OCI-LY1 (cell line): ENCODE data around the gene IL4R.

Source experiments
- H2AFZ ChIP-seq: fragments of 200-600 bp; sonication (generic), shearing (Covaris generic); 2 replicates; pipeline ENCODE4 v1.6.0; 2014; ENCODE audit warnings: antibody characterized with exemption, mild to moderate bottlenecking, low read length
- H3F3A ChIP-seq: fragments of 200-600 bp; sonication (generic), shearing (Covaris generic); 2 replicates; pipeline ENCODE4 v1.6.0; 2014; ENCODE audit warnings: mild to moderate bottlenecking, antibody characterized with exemption, low read length, moderate library complexity; ENCODE audit not compliant: insufficient read depth
- H3K27ac ChIP-seq: fragments of 200-600 bp; sonication (generic); 2 replicates; pipeline ENCODE4 v1.5.1; 2014; ENCODE audit warnings: low read length, mixed run types, mild to moderate bottlenecking, low read depth; ENCODE audit not compliant: poor library complexity, severe bottlenecking
- H3K27me3 ChIP-seq: fragments of 200-600 bp; sonication (generic); 2 replicates; pipeline ENCODE4 v1.6.0; 2014; ENCODE audit warnings: antibody characterized with exemption, mild to moderate bottlenecking, low read length, moderate library complexity; ENCODE audit not compliant: insufficient read depth
- H3K36me3 ChIP-seq: fragments of 200-600 bp; sonication (generic); 2 replicates; pipeline ENCODE4 v1.6.1; 2014; ENCODE audit warnings: mild to moderate bottlenecking, antibody characterized with exemption, low read length, moderate library complexity, mixed read lengths; ENCODE audit not compliant: insufficient read depth
- H3K4me1 ChIP-seq: fragments of 200-600 bp; sonication (generic); 2 replicates; pipeline ENCODE4 v1.5.1; 2014; ENCODE audit warnings: mild to moderate bottlenecking, low read length, moderate library complexity; ENCODE audit not compliant: insufficient read depth, severe bottlenecking
- H3K4me2 ChIP-seq: fragments of 200-600 bp; sonication (generic), shearing (Covaris generic); 2 replicates; pipeline ENCODE4 v1.6.1; 2014; ENCODE audit warnings: low read length
- H3K4me3 ChIP-seq: fragments of 200-600 bp; sonication (generic); 2 replicates; pipeline ENCODE4 v1.5.1; 2014; ENCODE audit warnings: low read length, low read depth, mild to moderate bottlenecking, mixed read lengths; ENCODE audit not compliant: poor library complexity, severe bottlenecking
- H3K79me2 ChIP-seq: fragments of 200-600 bp; shearing (Covaris generic); 2 replicates; pipeline ENCODE4 v1.6.1; 2016; ENCODE audit warnings: mixed run types, low read length, mixed read lengths; ENCODE audit not compliant: insufficient read depth
- H3K9ac ChIP-seq: fragments of 200-600 bp; sonication (generic), shearing (Covaris generic); 2 replicates; pipeline ENCODE4 v1.6.1; 2014; ENCODE audit warnings: mild to moderate bottlenecking, low read length, mixed read lengths
- H3K9me2 ChIP-seq: fragments of 200-600 bp; sonication (generic), shearing (Covaris generic); 2 replicates; pipeline ENCODE4 v1.6.1; 2014; ENCODE audit warnings: low read depth, mild to moderate bottlenecking, low read length, mixed read lengths
- H3K9me3 ChIP-seq: fragments of 200-600 bp; shearing (Covaris generic); 2 replicates; pipeline ENCODE4 v1.6.1; 2014; ENCODE audit warnings: low read length, mixed read lengths
- H4K20me1 ChIP-seq: fragments of 200-600 bp; sonication (generic), shearing (Covaris generic); 2 replicates; pipeline ENCODE4 v1.6.0; 2016; ENCODE audit warnings: mild to moderate bottlenecking, low read length; ENCODE audit not compliant: insufficient read depth
- CTCF ChIP-seq: fragments of 200-600 bp; sonication (generic), shearing (Covaris generic); IDR thresholded peaks from 2 replicates; pipeline ENCODE4 v1.5.1; 2017; ENCODE audit warnings: mild to moderate bottlenecking, antibody characterized with exemption, low read length, moderate library complexity, mixed read lengths
- EZH2 ChIP-seq: fragments of 200-600 bp; sonication (generic), shearing (Covaris generic); IDR thresholded peaks from 2 replicates; pipeline ENCODE4 v1.8.0; 2017; ENCODE audit warnings: borderline replicate concordance, mixed run types, mild to moderate bottlenecking, antibody characterized with exemption, low read length, moderate library complexity, mixed read lengths

Gene IL4R

GRCh38 chr16:27368358-27368722, 54.6 kb downstream of the IL4R start:
- peaks cover 7% of the 10 kb centered on the region; the same call in 1 of the 2 replicates for H3K27me3 ChIP-seq
- no peak overlapping the region for H2AFZ ChIP-seq
- TF ChIP-seq CTCF (no peak), EZH2 (no peak)

GRCh38 chr16:27369806-27370205, 56.0 kb downstream of the IL4R start:
- no peaks in the 10 kb centered on the region for H3K79me2 ChIP-seq

More at GRCh38 chr16:27368358-27368722, 54.6 kb downstream of the IL4R start:
- no peaks in the 10 kb centered on the region for H3K9me2 ChIP-seq
- H3K27ac ChIP-seq = no peak overlapping the region
- H3K36me3 ChIP-seq = peaks cover 10% of the 10 kb centered on the region
- no peaks in the 10 kb centered on the region for H4K20me1 ChIP-seq
- peaks cover 16% of the 10 kb centered on the region for H3K4me1 ChIP-seq
- no peaks in the 10 kb centered on the region for H3F3A ChIP-seq
- no peak overlapping the region for H3K9ac ChIP-seq
- H3K79me2 ChIP-seq = no peaks in the 10 kb centered on the region
- H3K4me2 ChIP-seq = peak overlapping the region; percentile 78; the same call in 1 of the 2 replicates
- H3K9me3 ChIP-seq = peaks cover 9% of the 10 kb centered on the region
- no peak overlapping the region for H3K4me3 ChIP-seq

GRCh38 chr16:27370318-27370717, 56.5 kb downstream of the IL4R start:
- peaks cover 9% of the 10 kb centered on the region for H3K9me3 ChIP-seq
- no peaks in the 10 kb centered on the region for H4K20me1 ChIP-seq
- no peaks in the 10 kb centered on the region for H3F3A ChIP-seq
- H3K9ac ChIP-seq = no peak overlapping the region
- no peak overlapping the region for H2AFZ ChIP-seq
- no peaks in the 10 kb centered on the region for H3K9me2 ChIP-seq
- no peaks in the 10 kb centered on the region for H3K79me2 ChIP-seq
- no peak overlapping the region for H3K4me2 ChIP-seq
- peaks cover 7% of the 10 kb centered on the region; the same call in 1 of the 2 replicates for H3K27me3 ChIP-seq
- no peak overlapping the region for H3K4me3 ChIP-seq
- TF ChIP-seq EZH2 = no peak
- TF ChIP-seq CTCF = no peak
- H3K36me3 ChIP-seq = no peaks in the 10 kb centered on the region; the same call in 1 of the 2 replicates
- peaks cover 28% of the 10 kb centered on the region for H3K4me1 ChIP-seq
- no peak overlapping the region for H3K27ac ChIP-seq

More at GRCh38 chr16:27369806-27370205, 56.0 kb downstream of the IL4R start:
- no peak for TF ChIP-seq CTCF
- no peak for TF ChIP-seq EZH2
- Histone ChIP-seq H3K9me3 (peaks cover 9% of the 10 kb centered on the region), H3K4me3 (no peak overlapping the region), H3K4me1 (peaks cover 23% of the 10 kb centered on the region), H3K9me2 (no peaks in the 10 kb centered on the region), H3F3A (no peaks in the 10 kb centered on the region), H3K27me3 (peaks cover 7% of the 10 kb centered on the region; the same call in 1 of the 2 replicates), H2AFZ (no peak overlapping the region), H3K27ac (no peak overlapping the region), H3K36me3 (no peaks in the 10 kb centered on the region; the same call in 1 of the 2 replicates), H3K4me2 (no peak overlapping the region), H4K20me1 (no peaks in the 10 kb centered on the region), H3K9ac (no peak overlapping the region)
